ENCODE measurements around the gene ZBTB32.

DNA sequence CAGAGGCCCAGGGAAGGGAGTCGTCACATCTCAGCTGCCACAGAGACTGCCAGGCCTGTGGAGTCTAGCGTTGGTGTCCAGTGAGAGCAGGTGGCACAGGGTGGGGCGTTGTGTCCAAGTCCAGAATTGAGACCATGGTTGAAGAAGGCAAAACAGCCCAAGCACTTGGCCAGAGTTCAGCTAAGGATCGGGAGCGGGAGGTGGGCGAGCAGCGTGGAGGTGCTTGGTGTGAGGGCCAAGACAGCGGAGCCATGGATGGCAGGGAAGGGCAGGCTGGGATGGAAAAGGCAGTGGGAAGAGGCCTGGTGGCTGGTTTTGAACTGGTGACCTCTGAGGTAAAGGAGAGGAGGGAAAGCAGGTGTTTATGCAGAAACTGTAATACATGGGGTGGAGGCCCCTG lies 29.9 kb downstream of the ZBTB32 start:
- no peak for TF ChIP-seq CTCF (conservative IDR thresholded peaks at IDR 0.05; ENCODE audit: low read depth in 2 of 2)
- TF ChIP-seq EZH2 (IDR thresholded peaks at IDR 0.05; ENCODE audit: low read depth, unreplicated experiment) = no peak
- no peak for TF ChIP-seq POLR2AphosphoS5 (IDR thresholded peaks at IDR 0.05; ENCODE audit: low read depth)
